IMR-90 (cell line): ENCODE data around the gene RNF123. TPM values are rescaled to one million over a fixed set of nuclear protein-coding genes. Genes with fewer than 3 reads are reported as not detected.

Experiments used
- ATAC-seq: fragments of 200-7000 bp; cut with Tn5 transposase; 2 replicates; pipeline ENCODE4 v1.9.1; 2020; ENCODE audit warnings: low read depth, mild to moderate bottlenecking, moderate library complexity
- BruUV-seq: library from RNA; stranded (reverse); fragments of 400-500 nt; replicated peaks from 2 replicates; lab custom pipeline; 2021; lab: Mats Ljungman, UMichigan
- CTCF ChIA-PET: fragments of 300-600 bp; formaldehyde crosslinking; extraction: SDS; loops from one replicate; lab custom pipeline; 2021; ENCODE audit warnings: antibody characterized with exemption; lab: Yijun Ruan, JAX
- POLR2A ChIA-PET: fragments of 300-600 bp; sonication (Branson Sonifier 250); formaldehyde crosslinking; loops from one replicate; lab custom pipeline; 2022; ENCODE audit warnings: antibody characterized with exemption; ENCODE audit not compliant: unreplicated experiment; lab: Charles Lee
- DNase-seq: peaks from one replicate; pipeline ENCODE4 v3.0.0; 2013
- H2AFZ ChIP-seq: replicated peaks from 2 replicates; pipeline ENCODE3; 2013; ENCODE audit warnings: low read length, mild to moderate bottlenecking; ENCODE audit not compliant: poor library complexity
- H2AK5ac ChIP-seq: 2 replicates; pipeline ENCODE4 v1.6.1; 2013; ENCODE audit warnings: low read depth, low read length, inconsistent platforms
- H2AK9ac ChIP-seq: replicated peaks from 2 replicates; pipeline ENCODE3; 2013; ENCODE audit warnings: mild to moderate bottlenecking, low read depth, low read length, moderate library complexity; ENCODE audit not compliant: poor library complexity
- H2BK120ac ChIP-seq: 2 replicates; pipeline ENCODE4 v1.6.1; 2013; ENCODE audit warnings: low read depth, low read length, inconsistent platforms
- H2BK15ac ChIP-seq: 3 replicates; pipeline ENCODE4 v1.6.1; 2013; ENCODE audit warnings: low read depth, low read length, inconsistent platforms
- H2BK20ac ChIP-seq: 2 replicates; pipeline ENCODE4 v1.6.1; 2013; ENCODE audit warnings: low read depth, mild to moderate bottlenecking, inconsistent platforms, low read length, moderate library complexity
- H2BK5ac ChIP-seq: 2 replicates; pipeline ENCODE4 v1.6.1; 2013; ENCODE audit warnings: mild to moderate bottlenecking, low read depth, low read length, inconsistent platforms; ENCODE audit not compliant: poor library complexity, severe bottlenecking
- H3K14ac ChIP-seq: replicated peaks from 2 replicates; pipeline ENCODE4 v1.6.1; 2013; ENCODE audit warnings: low read depth, low read length, inconsistent platforms
- H3K18ac ChIP-seq: 2 replicates; pipeline ENCODE4 v1.6.1; 2013; ENCODE audit warnings: low read depth, low read length, control low read depth
- H3K23ac ChIP-seq: 2 replicates; pipeline ENCODE4 v1.6.1; 2013; ENCODE audit warnings: low read depth, low read length, inconsistent platforms
- H3K27ac ChIP-seq: 2 replicates; pipeline ENCODE4 v1.5.1; 2013; ENCODE audit warnings: mild to moderate bottlenecking, control low read depth, low read length; ENCODE audit not compliant: insufficient read depth
- H3K27me3 ChIP-seq: 2 replicates; pipeline ENCODE4 v1.6.1; 2013; ENCODE audit warnings: low read length; ENCODE audit not compliant: control insufficient read depth, insufficient read depth
- H3K36me3 ChIP-seq: 2 replicates; pipeline ENCODE4 v1.6.1; 2013; ENCODE audit warnings: low read length, mixed read lengths; ENCODE audit not compliant: control insufficient read depth, insufficient read depth
- H3K4ac ChIP-seq: 2 replicates; pipeline ENCODE4 v1.6.1; 2013; ENCODE audit warnings: low read depth, low read length, inconsistent platforms
- H3K4me1 ChIP-seq: 2 replicates; pipeline ENCODE4 v1.6.1; 2013; ENCODE audit warnings: low read length, mixed read lengths; ENCODE audit not compliant: control insufficient read depth, insufficient read depth
- H3K4me2 ChIP-seq: 2 replicates; pipeline ENCODE4 v1.6.1; 2013; ENCODE audit warnings: low read depth, mild to moderate bottlenecking, control low read depth, low read length, moderate library complexity
- H3K4me3 ChIP-seq: 2 replicates; pipeline ENCODE4 v1.5.1; 2013; ENCODE audit warnings: low read depth, mild to moderate bottlenecking, control low read depth, low read length, moderate library complexity; ENCODE audit not compliant: insufficient read depth
- H3K56ac ChIP-seq: 2 replicates; pipeline ENCODE4 v1.6.1; 2013; ENCODE audit warnings: low read length, inconsistent platforms; ENCODE audit not compliant: insufficient read depth; ENCODE audit errors: extremely low read depth
- H3K79me1 ChIP-seq, 2 experiments: 2 replicates each; pipeline ENCODE4 v1.6.1; 2013; ENCODE audit warnings: low read length in 2 of 2, inconsistent platforms in 1 of 2, low read depth in 1 of 2
- H3K9ac ChIP-seq: 2 replicates; pipeline ENCODE4 v1.6.1; 2013; ENCODE audit warnings: low read depth, low read length, control low read depth
- H3K9me1 ChIP-seq: 2 replicates; pipeline ENCODE4 v1.6.1; 2013; ENCODE audit warnings: low read length, inconsistent platforms; ENCODE audit not compliant: insufficient read depth
- H3K9me3 ChIP-seq: 2 replicates; pipeline ENCODE4 v1.6.1; 2013; ENCODE audit warnings: low read length; ENCODE audit not compliant: control insufficient read depth, insufficient read depth
- H4K20me1 ChIP-seq: 2 replicates; pipeline ENCODE4 v1.6.1; 2013; ENCODE audit warnings: low read length, inconsistent platforms; ENCODE audit not compliant: insufficient read depth
- H4K5ac ChIP-seq: 2 replicates; pipeline ENCODE4 v1.6.1; 2013; ENCODE audit warnings: mild to moderate bottlenecking, low read depth, low read length, control low read depth
- H4K8ac ChIP-seq, 2 experiments: 2 replicates each; pipeline ENCODE4 v1.6.1; 2013; ENCODE audit warnings: low read depth in 2 of 2, low read length in 2 of 2, control low read depth in 1 of 2, inconsistent platforms in 1 of 2
- H4K91ac ChIP-seq: 2 replicates; pipeline ENCODE4 v1.6.1; 2013; ENCODE audit warnings: low read depth, low read length, inconsistent platforms; ENCODE audit not compliant: insufficient read depth
- BHLHE40 ChIP-seq: fragments of 150-350 bp; IDR thresholded peaks from 2 replicates; pipeline ENCODE4 v1.6.1; 2016; ENCODE audit warnings: mild to moderate bottlenecking, low read depth, low read length
- CEBPB ChIP-seq: IDR thresholded peaks from 2 replicates; pipeline ENCODE4 v1.6.1; 2012; ENCODE audit warnings: low read depth, low read length, improper control_type of control experiment
- CTCF ChIP-seq: conservative IDR thresholded peaks from 2 replicates; pipeline ENCODE4 v1.5.1; 2012; ENCODE audit warnings: mild to moderate bottlenecking, low read depth, low read length, improper control_type of control experiment
- FOS ChIP-seq: fragments of 150-350 bp; IDR thresholded peaks from 2 replicates; pipeline ENCODE4 v1.6.1; 2016; ENCODE audit warnings: low read depth, low read length
- MAFK ChIP-seq: IDR thresholded peaks from 2 replicates; pipeline ENCODE4 v1.6.1; 2012; ENCODE audit warnings: low read depth, low read length, improper control_type of control experiment
- MAZ ChIP-seq: IDR thresholded peaks from 2 replicates; pipeline ENCODE4 v1.6.1; 2012; ENCODE audit warnings: low read depth, mild to moderate bottlenecking, low read length, improper control_type of control experiment, moderate library complexity, borderline replicate concordance
- MXI1 ChIP-seq: IDR thresholded peaks from 2 replicates; pipeline ENCODE4 v1.6.1; 2012; ENCODE audit warnings: low read depth, mild to moderate bottlenecking, low read length, moderate library complexity, borderline replicate concordance
- NFE2L2 ChIP-seq: fragments of 150-350 bp; IDR thresholded peaks from 2 replicates; pipeline ENCODE4 v1.6.1; 2016; ENCODE audit warnings: low read depth, mild to moderate bottlenecking, low read length
- POLR2A ChIP-seq: IDR thresholded peaks from 2 replicates; pipeline ENCODE4 v1.6.1; 2012; ENCODE audit warnings: mild to moderate bottlenecking, low read depth, low read length
- RCOR1 ChIP-seq: IDR thresholded peaks from 2 replicates; pipeline ENCODE4 v1.6.1; 2012; ENCODE audit warnings: mild to moderate bottlenecking, low read length, improper control_type of control experiment; ENCODE audit not compliant: insufficient replicate concordance
- RFX5 ChIP-seq: IDR thresholded peaks from 2 replicates; pipeline ENCODE4 v1.8.0; 2012; ENCODE audit warnings: low read depth, mild to moderate bottlenecking, low read length, moderate library complexity
- SMC3 ChIP-seq: fragments of 150-350 bp; IDR thresholded peaks from 2 replicates; pipeline ENCODE4 v1.6.1; 2016; ENCODE audit warnings: low read depth, mild to moderate bottlenecking, antibody characterized with exemption, low read length, moderate library complexity
- USF2 ChIP-seq: fragments of 150-350 bp; IDR thresholded peaks from 2 replicates; pipeline ENCODE4 v1.6.1; 2017; ENCODE audit warnings: mild to moderate bottlenecking, antibody characterized with exemption, low read length, low read depth
- WGBS, 2 experiments: methylation state at CpG; one replicate each; pipeline versions ENCODE4 v1.1.5 to v1.1.7; 2013; ENCODE audit warnings: missing lambda C conversion rate in 2 of 2; ENCODE audit not compliant: insufficient read length in 1 of 2; ENCODE audit errors: extremely low coverage in 2 of 2; 5-methylcytosine and 5-hydroxymethylcytosine counted together
- dilution Hi-C: fragments of 300-500 bp; cut with HindIII; formaldehyde crosslinking; loops from one replicate; pipeline ENCODE4 v1.14.3; 2018; ENCODE audit warnings: low sequenced_read_pairs; ENCODE audit not compliant: unreplicated experiment
- in situ Hi-C: fragments of 300-500 bp; cut with MboI; formaldehyde crosslinking; loops from 3 replicates; pipeline ENCODE4 v1.14.3; 2019; ENCODE audit warnings: low sequenced_read_pairs, inconsistent platforms, mixed read lengths
- intact Hi-C: fragments of 100-400 bp; cut with micrococcal nuclease; formaldehyde crosslinking; loops from 2 replicates; pipeline ENCODE4 v1.10.0; 2022
- polyA plus RNA-seq, 3 experiments: library from polyadenylated mRNA; depleted of rRNA; stranded (reverse); fragments of >200 nt; gene quantifications; 2 replicates each; pipeline ENCODE4 v1.2.3, GENCODE V29; 2012; ENCODE audit warnings: low replicate concordance in 1 of 3
- total RNA-seq: library from RNA; depleted of rRNA; stranded (reverse); fragments of >200 nt; gene quantifications from 2 replicates; pipeline ENCODE4 v1.2.3, GENCODE V29; 2012
- TF ChIP-seq, protein P1 (sequence below): fragments of 150-350 bp; IDR thresholded peaks from 2 replicates; pipeline ENCODE4 v1.6.1; 2016; ENCODE audit warnings: low read depth, mild to moderate bottlenecking, low read length, moderate library complexity, borderline replicate concordance

The RNF123 gene
- total and polyA plus RNA-seq, 2 of the 4 experiments (the other 2 are of a cell fraction), result 13.4 to 37.7 TPM

DNA sequence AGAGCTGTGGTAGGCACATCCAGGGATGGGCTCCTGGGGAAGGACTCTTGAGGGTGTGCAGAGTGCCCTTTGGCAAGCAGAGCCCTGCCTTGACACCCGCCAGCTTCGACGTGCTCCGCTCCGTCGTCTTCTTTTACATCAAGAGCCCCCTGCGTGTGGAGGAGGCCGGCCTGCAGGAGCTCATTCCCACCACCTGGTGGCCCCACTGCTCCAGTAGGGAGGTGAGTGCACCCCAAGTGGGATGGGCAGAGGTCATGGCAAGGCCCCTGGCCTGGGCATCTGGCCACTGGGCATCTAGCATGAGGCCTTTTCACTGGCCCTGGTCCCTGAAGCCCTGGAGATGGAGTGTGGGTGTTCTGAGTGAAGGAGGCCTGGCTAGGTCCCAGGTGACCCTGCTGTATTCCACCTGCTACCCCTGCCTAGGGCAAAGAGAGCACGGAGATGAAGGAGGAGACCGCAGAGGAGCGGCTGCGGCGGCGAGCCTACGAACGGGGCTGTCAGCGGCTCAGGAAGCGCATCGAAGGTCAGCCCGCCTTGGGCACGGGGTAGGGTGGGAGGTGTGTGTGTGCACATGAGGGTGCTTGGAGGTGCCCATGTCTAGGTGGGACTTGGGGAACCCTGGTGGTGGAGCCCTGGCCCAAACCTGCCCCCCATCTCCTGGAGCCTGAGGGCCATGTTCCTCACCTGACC lies 12.2 kb downstream of the RNF123 start:
- no peak overlapping the region for H2BK120ac ChIP-seq
- in situ Hi-C loops, result loop anchor here (5.0 kb wide), 2 partner anchors 141 to 206 kb away; no protein-coding TSS in a partner anchor
- H2BK5ac ChIP-seq, result no peak overlapping the region
- no peaks in the 10 kb centered on the region for H3K4me1 ChIP-seq
- H3K79me1 ChIP-seq, result no peaks in the 10 kb centered on the region
- peaks cover 7% of the 10 kb centered on the region; the same call in 1 of the 2 replicates for H4K20me1 ChIP-seq
- BruUV-seq, result no TSS peak
- no peak overlapping the region for H2BK20ac ChIP-seq
- H2BK15ac ChIP-seq, result no peak overlapping the region
- intact Hi-C loops, result loop anchor here (10.0 kb wide), 1 partner anchor 393 kb away; no protein-coding TSS in a partner anchor
- no CpG with 5 or more reads among the region's 21 CpGs for WGBS, 2 experiments
- CTCF ChIA-PET, result interaction anchor here (0.9 to 2.2 kb wide), 4 partner anchors 8 to 162 kb away, joined by 3 to 11 read pairs (median 4); partner anchors contain the start of gene INKA1
- no peak overlapping the region for H2AK5ac ChIP-seq
- no peaks in the 10 kb centered on the region for H3K27me3 ChIP-seq
- H2AK9ac ChIP-seq, result peak overlapping the region; percentile 42
- POLR2A ChIA-PET, result no interaction called here
- H3K23ac ChIP-seq, result no peak overlapping the region
- H3K56ac ChIP-seq, result no peak overlapping the region
- H3K14ac ChIP-seq, result no peak overlapping the region
- no peaks in the 10 kb centered on the region for H3K9me3 ChIP-seq
- DNase-seq (no peak), ATAC-seq (no peak)
- H3K18ac ChIP-seq, result no peak overlapping the region
- H3K4me2 ChIP-seq, result no peak overlapping the region
- no peak overlapping the region for H4K91ac ChIP-seq
- no peak overlapping the region for H4K8ac ChIP-seq
- H3K27ac ChIP-seq, result no peak overlapping the region
- dilution Hi-C loops, result no loop called here
- no peak overlapping the region for H4K5ac ChIP-seq
- H2AFZ ChIP-seq, result no peak overlapping the region
- peaks cover 51% of the 10 kb centered on the region for H3K36me3 ChIP-seq
- no peak overlapping the region for H3K9ac ChIP-seq
- no peak overlapping the region for H3K4me3 ChIP-seq
- H3K9me1 ChIP-seq, result no peaks in the 10 kb centered on the region
- no peak overlapping the region for H3K4ac ChIP-seq
- TF ChIP-seq CEBPB (no peak), NFE2L2 (no peak), FOS (no peak), CTCF (peak; percentile 53), MAFK (no peak), MAZ (no peak), RFX5 (no peak), SMC3 (0 out of 2 replicates have a peak, but pooled peaks have one; percentile 13), USF2 (no peak), POLR2A (no peak), RCOR1 (no peak), MXI1 (no peak), BHLHE40 (no peak)
- TF ChIP-seq, protein P1, sequence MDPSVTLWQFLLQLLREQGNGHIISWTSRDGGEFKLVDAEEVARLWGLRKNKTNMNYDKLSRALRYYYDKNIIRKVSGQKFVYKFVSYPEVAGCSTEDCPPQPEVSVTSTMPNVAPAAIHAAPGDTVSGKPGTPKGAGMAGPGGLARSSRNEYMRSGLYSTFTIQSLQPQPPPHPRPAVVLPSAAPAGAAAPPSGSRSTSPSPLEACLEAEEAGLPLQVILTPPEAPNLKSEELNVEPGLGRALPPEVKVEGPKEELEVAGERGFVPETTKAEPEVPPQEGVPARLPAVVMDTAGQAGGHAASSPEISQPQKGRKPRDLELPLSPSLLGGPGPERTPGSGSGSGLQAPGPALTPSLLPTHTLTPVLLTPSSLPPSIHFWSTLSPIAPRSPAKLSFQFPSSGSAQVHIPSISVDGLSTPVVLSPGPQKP, result no peak
